ENCODE data around the gene SCN2A. TPM values are rescaled to one million over a fixed set of nuclear protein-coding genes. Genes with fewer than 3 reads are reported as not detected.

The SCN2A gene
- total and polyA plus RNA-seq, 2 donors (not counting 1 experiment from before 2014, with no cell fraction given) = 0.22 to 0.24 TPM

GRCh38 chr2:165432234-165432966 lies 193.2 kb downstream of the SCN2A start:
- POLR2A ChIA-PET = no interaction called here
- TF ChIP-seq CTCF (IDR thresholded peaks at IDR 0.05) = no peak
- no peak for TF ChIP-seq EZH2 (IDR thresholded peaks at IDR 0.05; ENCODE audit: borderline replicate concordance, insufficient read depth, low read depth, low read length, poor library complexity, severe bottlenecking)
- no peaks in the 10 kb centered on the region for H3K4me1 Mint-ChIP-seq

GRCh38 chr2:165434865-165435496 lies 195.8 kb downstream of the SCN2A start:
- DNase-seq (no peak), ATAC-seq (ENCODE audit: low read depth) (no peak)
- H4K20me1 ChIP-seq (ENCODE audit: control insufficient read depth, insufficient read depth, low read length, poor library complexity, severe bottlenecking) = no peaks in the 10 kb centered on the region
- H3K4me1 Mint-ChIP-seq = no peaks in the 10 kb centered on the region
- POLR2A ChIA-PET = no interaction called here
- CTCF ChIA-PET = interaction anchor here (0.9 kb wide), 2 partner anchors 9 to 11 kb away, joined by 3 read pairs; no protein-coding TSS in a partner anchor
- H3K9me3 ChIP-seq (ENCODE audit: control extremely low read depth in 1 of 3, control insufficient read depth in 2 of 3, insufficient read depth in 1 of 3, low read length in 2 of 3) = no peaks in the 10 kb centered on the region
- no peaks in the 10 kb centered on the region for H3K79me2 ChIP-seq (ENCODE audit: control insufficient read depth, insufficient read depth, low read length)
- intact Hi-C loops (cut with micrococcal nuclease) = no loop called here
- no peak overlapping the region for H3K4me3 ChIP-seq (ENCODE audit: control extremely low read depth in 1 of 5, extremely low read depth in 1 of 5, insufficient read depth in 1 of 5, low read depth in 2 of 5, low read length in 4 of 5)
- TF ChIP-seq CTCF (IDR thresholded peaks at IDR 0.05) = no peak
- TF ChIP-seq EZH2 (IDR thresholded peaks at IDR 0.05; ENCODE audit: borderline replicate concordance, insufficient read depth, low read depth, low read length, poor library complexity, severe bottlenecking) = no peak
- no peaks in the 10 kb centered on the region for H3K36me3 ChIP-seq (replicated peaks in 1 of 2; ENCODE audit: control extremely low read depth in 1 of 2, control insufficient read depth in 1 of 2, extremely low read depth in 1 of 2, insufficient read depth in 2 of 2, low read length in 1 of 2)
- no peak overlapping the region for H3K27ac ChIP-seq (ENCODE audit: low read length in 2 of 2)
- no peak overlapping the region for H2AFZ ChIP-seq (ENCODE audit: insufficient read depth, low read depth, low read length, poor library complexity, severe bottlenecking)
- no peaks in the 10 kb centered on the region for H3K4me1 ChIP-seq (ENCODE audit: control insufficient read depth in 2 of 2, insufficient read depth in 2 of 2, low read length in 2 of 2)
- no peak overlapping the region for H3K4me2 ChIP-seq (replicated peaks; ENCODE audit: low read depth, low read length, poor library complexity, severe bottlenecking)
- H3K27me3 Mint-ChIP-seq = no peaks in the 10 kb centered on the region
- 83% methylated on average over 1 of the region's 1 CpG for WGBS (ENCODE audit: insufficient coverage)
- H3K9me3 Mint-ChIP-seq (ENCODE audit: insufficient read depth) = no peaks in the 10 kb centered on the region
- H3K27ac Mint-ChIP-seq = no peak overlapping the region
- no peak overlapping the region for H3K4me3 Mint-ChIP-seq
- H3K9ac ChIP-seq (ENCODE audit: low read length) = no peak overlapping the region
- no peaks in the 10 kb centered on the region for H3K27me3 ChIP-seq (replicated peaks in 1 of 4; ENCODE audit: control extremely low read depth in 1 of 4, control insufficient read depth in 3 of 4, insufficient read depth in 4 of 4, low read length in 3 of 4)

More at GRCh38 chr2:165432234-165432966, 193.2 kb downstream of the SCN2A start:
- DNase-seq = no peak
- no peaks in the 10 kb centered on the region for H3K27me3 ChIP-seq (replicated peaks in 1 of 4; ENCODE audit: control extremely low read depth in 1 of 4, control insufficient read depth in 3 of 4, insufficient read depth in 4 of 4, low read length in 3 of 4)
- H4K20me1 ChIP-seq (ENCODE audit: control insufficient read depth, insufficient read depth, low read length, poor library complexity, severe bottlenecking) = no peaks in the 10 kb centered on the region
- intact Hi-C loops (cut with micrococcal nuclease) = no loop called here
- CTCF ChIA-PET = no interaction called here
- ATAC-seq (ENCODE audit: low read depth) = no peak
- no peak overlapping the region for H3K4me2 ChIP-seq (replicated peaks; ENCODE audit: low read depth, low read length, poor library complexity, severe bottlenecking)
- no peak overlapping the region for H3K27ac ChIP-seq (ENCODE audit: low read length in 2 of 2)
- H3K4me3 Mint-ChIP-seq = no peak overlapping the region
- no peaks in the 10 kb centered on the region for H3K36me3 ChIP-seq (replicated peaks in 1 of 2; ENCODE audit: control extremely low read depth in 1 of 2, control insufficient read depth in 1 of 2, extremely low read depth in 1 of 2, insufficient read depth in 2 of 2, low read length in 1 of 2)
- no peaks in the 10 kb centered on the region for H3K4me1 ChIP-seq (ENCODE audit: control insufficient read depth in 2 of 2, insufficient read depth in 2 of 2, low read length in 2 of 2)
- H3K27me3 Mint-ChIP-seq = peaks cover 3% of the 10 kb centered on the region
- no peak overlapping the region for H3K9ac ChIP-seq (ENCODE audit: low read length)
- no peaks in the 10 kb centered on the region for H3K79me2 ChIP-seq (ENCODE audit: control insufficient read depth, insufficient read depth, low read length)
- no peak overlapping the region for H2AFZ ChIP-seq (ENCODE audit: insufficient read depth, low read depth, low read length, poor library complexity, severe bottlenecking)
- H3K4me3 ChIP-seq (ENCODE audit: control extremely low read depth in 1 of 5, extremely low read depth in 1 of 5, insufficient read depth in 1 of 5, low read depth in 2 of 5, low read length in 4 of 5) = no peak overlapping the region
- H3K9me3 Mint-ChIP-seq (ENCODE audit: insufficient read depth) = no peaks in the 10 kb centered on the region
- H3K9me3 ChIP-seq (ENCODE audit: control extremely low read depth in 1 of 3, control insufficient read depth in 2 of 3, insufficient read depth in 1 of 3, low read length in 2 of 3) = no peaks in the 10 kb centered on the region
- no peak overlapping the region for H3K27ac Mint-ChIP-seq
